ENCODE measurements around the gene ART4. TPM values are rescaled to one million over a fixed set of nuclear protein-coding genes. Genes with fewer than 3 reads are reported as not detected.

Gene ART4
- total RNA-seq, 1 donor from 2014 or later: not detected

DNA sequence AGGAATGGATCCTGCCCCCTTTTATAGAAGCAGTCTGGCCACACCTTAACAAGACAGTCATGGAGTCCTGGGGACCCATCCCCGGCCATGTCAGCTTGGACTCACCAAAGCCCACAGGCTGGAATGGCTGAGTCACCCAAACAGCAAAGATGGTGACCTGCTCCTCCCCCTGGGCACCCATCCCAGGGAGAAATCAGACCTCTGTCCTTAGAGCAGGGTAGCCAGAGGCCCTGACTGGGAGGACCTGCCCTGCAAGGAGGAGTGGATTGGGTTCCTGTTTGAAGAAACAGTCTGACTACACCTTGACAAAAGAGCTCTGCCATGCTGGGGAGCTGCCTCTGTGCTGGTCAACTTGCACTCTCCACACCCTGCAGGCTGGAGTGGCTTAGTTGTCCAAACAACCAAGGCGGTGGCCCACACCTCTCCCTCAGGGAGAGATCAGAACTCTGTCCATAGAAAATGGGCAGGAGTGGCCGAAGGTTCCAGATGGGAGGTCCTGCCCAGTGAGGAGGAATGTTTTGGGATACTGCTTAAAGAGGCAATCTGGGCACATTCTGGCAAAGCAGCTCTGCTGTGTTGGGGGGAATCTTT, 25.7 kb upstream of the ART4 start:
- TF ChIP-seq, protein P1, sequence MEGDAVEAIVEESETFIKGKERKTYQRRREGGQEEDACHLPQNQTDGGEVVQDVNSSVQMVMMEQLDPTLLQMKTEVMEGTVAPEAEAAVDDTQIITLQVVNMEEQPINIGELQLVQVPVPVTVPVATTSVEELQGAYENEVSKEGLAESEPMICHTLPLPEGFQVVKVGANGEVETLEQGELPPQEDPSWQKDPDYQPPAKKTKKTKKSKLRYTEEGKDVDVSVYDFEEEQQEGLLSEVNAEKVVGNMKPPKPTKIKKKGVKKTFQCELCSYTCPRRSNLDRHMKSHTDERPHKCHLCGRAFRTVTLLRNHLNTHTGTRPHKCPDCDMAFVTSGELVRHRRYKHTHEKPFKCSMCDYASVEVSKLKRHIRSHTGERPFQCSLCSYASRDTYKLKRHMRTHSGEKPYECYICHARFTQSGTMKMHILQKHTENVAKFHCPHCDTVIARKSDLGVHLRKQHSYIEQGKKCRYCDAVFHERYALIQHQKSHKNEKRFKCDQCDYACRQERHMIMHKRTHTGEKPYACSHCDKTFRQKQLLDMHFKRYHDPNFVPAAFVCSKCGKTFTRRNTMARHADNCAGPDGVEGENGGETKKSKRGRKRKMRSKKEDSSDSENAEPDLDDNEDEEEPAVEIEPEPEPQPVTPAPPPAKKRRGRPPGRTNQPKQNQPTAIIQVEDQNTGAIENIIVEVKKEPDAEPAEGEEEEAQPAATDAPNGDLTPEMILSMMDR (IDR thresholded peaks at IDR 0.05): no peak
- CTCF ChIA-PET: no interaction called here
- no peak for DNase-seq
- POLR2A ChIA-PET: no interaction called here
- no peaks in the 10 kb centered on the region for H3K36me3 Mint-ChIP-seq (ENCODE audit: low read depth)
- H3K9me3 Mint-ChIP-seq: peaks cover 2% of the 10 kb centered on the region
- no peaks in the 10 kb centered on the region for H3K4me1 Mint-ChIP-seq
- H3K27me3 Mint-ChIP-seq: peaks cover 7% of the 10 kb centered on the region
- ATAC-seq (ENCODE audit: low read depth): no peak
- intact Hi-C loops (cut with micrococcal nuclease): no loop called here
- no peak overlapping the region for H3K4me3 Mint-ChIP-seq
- no peak overlapping the region for H3K27ac Mint-ChIP-seq

DNA sequence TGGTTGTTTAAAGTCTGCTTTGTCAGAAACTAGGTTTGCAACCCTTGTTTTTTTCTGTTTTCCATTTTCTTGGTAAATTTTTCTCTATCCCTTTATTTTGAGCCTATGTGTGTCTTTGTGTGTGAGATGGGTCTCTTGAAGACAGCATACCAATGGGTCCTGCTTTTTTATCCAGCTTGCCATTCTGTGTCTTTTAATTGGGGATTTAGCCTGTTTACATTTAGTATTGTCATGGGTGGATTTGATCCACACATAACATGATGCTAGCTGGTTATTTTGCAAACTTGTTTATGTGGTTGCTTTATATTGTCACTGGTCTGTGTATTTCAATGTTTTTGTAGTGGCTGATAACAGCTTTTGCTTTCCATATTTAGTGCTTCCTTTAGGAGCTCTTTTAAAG, 17.2 kb upstream of the ART4 start:
- no peak overlapping the region for H3K27ac Mint-ChIP-seq
- CTCF ChIA-PET: no interaction called here
- TF ChIP-seq, protein P1 (IDR thresholded peaks at IDR 0.05): no peak
- no peak for DNase-seq
- H3K36me3 Mint-ChIP-seq (ENCODE audit: low read depth): peaks cover 7% of the 10 kb centered on the region
- no peaks in the 10 kb centered on the region for H3K27me3 Mint-ChIP-seq
- no peak for ATAC-seq (ENCODE audit: low read depth)
- no peak overlapping the region for H3K4me3 Mint-ChIP-seq
- peaks cover 27% of the 10 kb centered on the region for H3K4me1 Mint-ChIP-seq
- POLR2A ChIA-PET: no interaction called here
- H3K9me3 Mint-ChIP-seq: peaks cover 16% of the 10 kb centered on the region
- intact Hi-C loops (cut with micrococcal nuclease): no loop called here

DNA sequence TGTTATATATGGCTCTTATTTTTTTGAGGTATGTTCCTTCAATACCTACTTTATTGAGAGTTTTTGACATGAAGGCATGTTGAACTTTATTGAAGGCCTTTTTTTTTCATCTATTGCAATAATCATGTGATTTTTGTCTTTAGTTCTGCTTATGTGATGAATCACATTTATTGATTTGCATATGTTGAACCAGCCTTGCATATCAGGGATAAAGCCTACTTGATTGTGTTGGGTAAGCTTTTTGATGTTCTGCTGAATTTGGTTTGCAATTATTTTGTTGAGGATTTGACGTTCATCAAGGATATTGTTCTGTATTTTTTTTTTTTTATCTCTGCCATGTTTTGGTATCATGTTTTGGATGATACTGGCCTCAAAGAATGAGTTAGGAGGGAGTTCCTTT, 15.2 kb upstream of the ART4 start:
- ChIA-PET POLR2A (interaction anchor here (0.7 to 1.7 kb wide), 4 partner anchors 88 to 127 kb away, joined by 3 to 6 read pairs (median 4); partner anchors contain the start of gene ARHGDIB), CTCF (no interaction called here)
- DNase-seq (no peak), ATAC-seq (ENCODE audit: low read depth) (peak; percentile 54)
- H3K27me3 Mint-ChIP-seq: no peaks in the 10 kb centered on the region
- TF ChIP-seq, protein P1 (IDR thresholded peaks at IDR 0.05): no peak
- H3K4me3 Mint-ChIP-seq: peak overlapping the region; percentile 17
- intact Hi-C loops (cut with micrococcal nuclease): loop anchor here (2.0 kb wide), 2 partner anchors 16 to 26 kb away; partner anchors contain the start of gene MGP
- H3K9me3 Mint-ChIP-seq: peaks cover 16% of the 10 kb centered on the region
- peaks cover 7% of the 10 kb centered on the region for H3K36me3 Mint-ChIP-seq (ENCODE audit: low read depth)
- peak overlapping the region; percentile 79 for H3K27ac Mint-ChIP-seq
- H3K4me1 Mint-ChIP-seq: peaks cover 37% of the 10 kb centered on the region

DNA sequence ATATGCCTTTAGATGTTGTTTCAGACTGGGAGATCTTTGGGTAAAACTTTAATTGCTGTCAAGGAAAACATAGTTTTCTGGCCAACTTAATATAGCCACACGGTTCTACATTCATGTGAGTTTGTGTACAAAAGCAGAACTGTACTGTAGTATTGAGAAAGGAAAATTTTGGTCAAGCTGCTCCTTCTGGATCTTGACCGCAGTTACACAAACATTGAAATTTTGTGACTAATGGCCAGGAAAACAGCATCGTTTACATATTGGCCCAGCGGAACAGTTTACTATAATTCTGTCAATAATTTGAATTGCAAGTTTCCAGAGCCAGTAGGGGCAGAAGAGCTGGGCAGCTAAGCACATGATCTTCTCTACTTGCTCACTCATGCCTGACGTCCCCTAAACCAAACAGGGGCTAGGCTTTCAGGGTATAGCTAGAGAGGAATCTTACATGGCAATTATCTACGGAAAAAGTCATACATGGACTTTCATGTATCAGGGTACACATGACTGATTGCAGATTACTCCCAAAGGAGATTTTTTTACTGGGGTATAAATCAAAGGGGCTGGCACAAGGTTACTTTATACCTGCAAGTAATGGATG, 11.4 kb upstream of the ART4 start:
- peaks cover 10% of the 10 kb centered on the region for H3K9me3 Mint-ChIP-seq
- H3K36me3 Mint-ChIP-seq (ENCODE audit: low read depth): peaks cover 7% of the 10 kb centered on the region
- intact Hi-C loops (cut with micrococcal nuclease): no loop called here
- H3K4me3 Mint-ChIP-seq: no peak overlapping the region
- H3K27ac Mint-ChIP-seq: no peak overlapping the region
- H3K4me1 Mint-ChIP-seq: peaks cover 37% of the 10 kb centered on the region
- CTCF ChIA-PET: interaction anchor here (2.2 kb wide), 1 partner anchor 9 kb away, joined by 13 read pairs; no protein-coding TSS in a partner anchor
- peak; percentile 28 for ATAC-seq (ENCODE audit: low read depth)
- POLR2A ChIA-PET: interaction anchor here (1.2 kb wide), 1 partner anchor 12 kb away, joined by 4 read pairs; no protein-coding TSS in a partner anchor
- H3K27me3 Mint-ChIP-seq: no peaks in the 10 kb centered on the region
- TF ChIP-seq, protein P1 (IDR thresholded peaks at IDR 0.05): no peak
- DNase-seq: no peak

DNA sequence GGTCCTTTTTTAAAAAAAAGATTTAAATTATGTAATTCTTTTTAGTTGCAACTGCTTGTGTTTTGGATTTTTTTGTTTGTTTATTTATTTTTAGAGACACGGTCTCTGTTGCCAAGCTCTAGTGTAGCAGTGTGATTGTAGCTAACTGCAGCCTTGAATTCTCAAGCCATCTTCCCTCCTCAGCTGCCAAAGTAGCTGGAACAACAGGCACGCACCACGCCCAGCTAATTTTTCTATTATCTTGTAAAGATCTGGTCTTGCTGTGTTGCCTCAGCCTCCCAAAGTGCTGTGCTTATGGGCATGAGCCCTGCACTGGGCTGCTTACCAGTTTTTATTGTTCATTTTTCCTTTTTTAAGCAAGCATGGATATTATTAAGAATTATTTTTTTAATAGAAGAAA, 10.6 kb upstream of the ART4 start:
- DNase-seq: no peak
- H3K27me3 Mint-ChIP-seq: no peaks in the 10 kb centered on the region
- H3K36me3 Mint-ChIP-seq (ENCODE audit: low read depth): peaks cover 4% of the 10 kb centered on the region
- ChIA-PET POLR2A (interaction anchor here (1.2 kb wide), 1 partner anchor 13 kb away, joined by 4 read pairs; no protein-coding TSS in a partner anchor), CTCF (interaction anchor here (2.2 kb wide), 1 partner anchor 8 kb away, joined by 13 read pairs; no protein-coding TSS in a partner anchor)
- no peak overlapping the region for H3K4me3 Mint-ChIP-seq
- TF ChIP-seq, protein P1 (IDR thresholded peaks at IDR 0.05): no peak
- no peak for ATAC-seq (ENCODE audit: low read depth)
- peaks cover 32% of the 10 kb centered on the region for H3K4me1 Mint-ChIP-seq
- H3K9me3 Mint-ChIP-seq: peaks cover 4% of the 10 kb centered on the region
- H3K27ac Mint-ChIP-seq: no peak overlapping the region
- intact Hi-C loops (cut with micrococcal nuclease): no loop called here
